ENCODE results near the gene ANKRD13C. TPM values are rescaled to one million over a fixed set of nuclear protein-coding genes. Genes with fewer than 3 reads are reported as not detected.

ANKRD13C gene
- polyA plus RNA-seq, 4 donors, result 6.9 to 18.2 (median 9.1) TPM

DNA sequence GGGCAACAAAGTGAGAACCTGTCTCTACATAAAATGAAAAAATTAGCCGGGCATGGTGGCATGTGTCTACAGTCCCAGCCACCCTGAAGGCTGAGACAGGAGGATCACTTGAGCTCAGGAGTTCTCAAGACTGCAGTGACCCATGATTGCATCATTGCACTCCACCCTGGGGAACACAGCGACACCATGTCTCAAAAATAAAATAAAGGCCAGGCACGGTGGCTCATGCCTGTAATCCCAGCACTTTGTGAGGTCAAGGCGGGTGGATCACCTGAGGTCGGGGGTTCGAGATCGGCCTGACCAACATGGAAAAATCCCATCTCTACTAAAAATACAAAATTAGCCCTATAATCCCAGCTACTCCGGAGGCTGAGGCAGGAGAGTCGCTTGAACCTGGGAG is 20.1 kb downstream of the ANKRD13C start:
- H3K27ac ChIP-seq (ENCODE audit: low read depth in 1 of 3, low read length in 2 of 3), result no peak overlapping the region
- H3K36me3 ChIP-seq (ENCODE audit: control insufficient read depth in 3 of 3, insufficient read depth in 2 of 3, low read depth in 1 of 3, low read length in 3 of 3), result peaks cover 3 to 29% (median 5%) of the 10 kb centered on the region in 3 donors
- FAIRE-seq, result no peak
- WGBS, 3 donors, result 96 to 99% (median 97%) methylated on average over 9 of the region's 9 CpGs
- no peak overlapping the region for H3K4me3 ChIP-seq (ENCODE audit: low read depth in 1 of 3, low read length in 3 of 3)
- H3K4me1 ChIP-seq (ENCODE audit: control insufficient read depth in 3 of 3, insufficient read depth in 2 of 3, low read depth in 1 of 3, low read length in 2 of 3), result no peaks in the 10 kb centered on the region
- no peak for DNase-seq
- peaks cover 0 to 3% of the 10 kb centered on the region in 2 donors for H3K9me3 ChIP-seq (ENCODE audit: control insufficient read depth in 2 of 2, insufficient read depth in 1 of 2, low read depth in 1 of 2, low read length in 1 of 2)
- H3K27me3 ChIP-seq (ENCODE audit: control insufficient read depth in 3 of 3, insufficient read depth in 3 of 3, low read length in 3 of 3), result no peaks in the 10 kb centered on the region

- WGBS, 3 donors, result 95 to 100% (median 98%) methylated on average over 2 of the region's 2 CpGs
- Histone ChIP-seq H3K27me3 (ENCODE audit: control insufficient read depth in 3 of 3, insufficient read depth in 3 of 3, low read length in 3 of 3) (no peaks in the 10 kb centered on the region), H3K4me3 (ENCODE audit: low read depth in 1 of 3, low read length in 3 of 3) (no peak overlapping the region), H3K27ac (ENCODE audit: low read depth in 1 of 3, low read length in 2 of 3) (no peak overlapping the region), H3K36me3 (ENCODE audit: control insufficient read depth in 3 of 3, insufficient read depth in 2 of 3, low read depth in 1 of 3, low read length in 3 of 3) (peaks cover 3 to 24% (median 5%) of the 10 kb centered on the region in 3 donors), H3K9me3 (ENCODE audit: control insufficient read depth in 2 of 2, insufficient read depth in 1 of 2, low read depth in 1 of 2, low read length in 1 of 2) (no peaks in the 10 kb centered on the region), H3K4me1 (ENCODE audit: control insufficient read depth in 3 of 3, insufficient read depth in 2 of 3, low read depth in 1 of 3, low read length in 2 of 3) (no peaks in the 10 kb centered on the region)
- no peak for FAIRE-seq
- no peak for DNase-seq
Measured at GRCh38 chr1:70333245-70333644, 21.3 kb downstream of the ANKRD13C start.

DNA sequence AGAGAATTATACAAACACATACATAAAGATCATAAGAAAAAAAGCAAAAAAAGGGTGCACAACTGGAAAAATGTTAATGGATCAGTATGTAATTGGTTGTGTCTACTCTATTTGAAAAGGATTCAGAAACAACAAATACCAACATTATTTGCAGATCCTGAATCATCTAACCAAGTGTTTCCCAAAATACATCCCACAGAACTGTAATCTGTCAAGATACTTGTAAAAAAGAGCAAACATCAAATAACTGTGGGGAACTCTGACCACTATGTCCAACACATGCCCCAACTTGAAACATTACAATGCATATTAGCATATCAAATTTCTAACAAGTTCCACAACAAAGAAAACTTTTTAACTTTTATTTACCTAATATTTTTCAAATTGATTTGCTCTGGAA is 22.6 kb downstream of the ANKRD13C start:
- DNase-seq (no peak), FAIRE-seq (no peak)
- no peak overlapping the region for H3K27ac ChIP-seq (ENCODE audit: low read depth in 1 of 3, low read length in 2 of 3)
- H3K9me3 ChIP-seq (ENCODE audit: control insufficient read depth in 2 of 2, insufficient read depth in 1 of 2, low read depth in 1 of 2, low read length in 1 of 2), result no peaks in the 10 kb centered on the region
- no peaks in the 10 kb centered on the region for H3K27me3 ChIP-seq (ENCODE audit: control insufficient read depth in 3 of 3, insufficient read depth in 3 of 3, low read length in 3 of 3)
- H3K4me3 ChIP-seq (ENCODE audit: low read depth in 1 of 3, low read length in 3 of 3), result no peak overlapping the region
- peaks cover 3 to 21% (median 5%) of the 10 kb centered on the region in 3 donors for H3K36me3 ChIP-seq (ENCODE audit: control insufficient read depth in 3 of 3, insufficient read depth in 2 of 3, low read depth in 1 of 3, low read length in 3 of 3)
- H3K4me1 ChIP-seq (ENCODE audit: control insufficient read depth in 3 of 3, insufficient read depth in 2 of 3, low read depth in 1 of 3, low read length in 2 of 3), result no peaks in the 10 kb centered on the region

- Histone ChIP-seq H3K27me3 (ENCODE audit: control insufficient read depth in 3 of 3, insufficient read depth in 3 of 3, low read length in 3 of 3) (no peaks in the 10 kb centered on the region), H3K4me1 (ENCODE audit: control insufficient read depth in 3 of 3, insufficient read depth in 2 of 3, low read depth in 1 of 3, low read length in 2 of 3) (no peaks in the 10 kb centered on the region), H3K36me3 (ENCODE audit: control insufficient read depth in 3 of 3, insufficient read depth in 2 of 3, low read depth in 1 of 3, low read length in 3 of 3) (peaks cover 0 to 22% (median 0%) of the 10 kb centered on the region in 3 donors), H3K4me3 (ENCODE audit: low read depth in 1 of 3, low read length in 3 of 3) (no peak overlapping the region), H3K9me3 (ENCODE audit: control insufficient read depth in 2 of 2, insufficient read depth in 1 of 2, low read depth in 1 of 2, low read length in 1 of 2) (no peaks in the 10 kb centered on the region), H3K27ac (ENCODE audit: low read depth in 1 of 3, low read length in 2 of 3) (no peak overlapping the region)
- WGBS, 3 donors, result 92 to 98% (median 95%) methylated on average over 7 of the region's 7 CpGs
- no peak for FAIRE-seq
- no peak for DNase-seq
Measured at GRCh38 chr1:70327306-70328076, 27.0 kb downstream of the ANKRD13C start.

DNA sequence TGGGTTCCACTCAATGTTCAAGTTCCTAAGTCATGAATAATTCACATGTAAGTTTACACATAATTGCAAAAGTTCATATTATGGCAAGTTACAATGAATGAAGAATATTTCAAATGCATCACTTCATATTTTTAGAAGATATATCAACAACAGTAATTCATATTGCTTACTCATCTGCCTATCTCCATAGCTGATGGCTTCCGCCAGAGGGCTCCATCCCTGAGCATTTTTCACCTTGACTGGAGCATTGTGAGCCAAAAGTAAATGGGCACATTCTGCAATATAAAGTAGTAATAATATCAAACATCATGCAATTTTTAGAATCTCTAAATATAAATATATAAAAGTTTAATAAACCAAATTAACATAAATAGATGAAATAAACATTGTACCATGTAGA is 29.8 kb downstream of the ANKRD13C start:
- FAIRE-seq, result no peak
- Histone ChIP-seq H3K27ac (ENCODE audit: low read depth in 1 of 3, low read length in 2 of 3) (no peak overlapping the region), H3K9me3 (ENCODE audit: control insufficient read depth in 2 of 2, insufficient read depth in 1 of 2, low read depth in 1 of 2, low read length in 1 of 2) (no peaks in the 10 kb centered on the region), H3K27me3 (ENCODE audit: control insufficient read depth in 3 of 3, insufficient read depth in 3 of 3, low read length in 3 of 3) (no peaks in the 10 kb centered on the region), H3K36me3 (ENCODE audit: control insufficient read depth in 3 of 3, insufficient read depth in 2 of 3, low read depth in 1 of 3, low read length in 3 of 3) (peaks cover 0 to 27% (median 0%) of the 10 kb centered on the region in 3 donors), H3K4me3 (ENCODE audit: low read depth in 1 of 3, low read length in 3 of 3) (no peak overlapping the region), H3K4me1 (ENCODE audit: control insufficient read depth in 3 of 3, insufficient read depth in 2 of 3, low read depth in 1 of 3, low read length in 2 of 3) (no peaks in the 10 kb centered on the region)
- WGBS, 3 donors, result 95 to 98% (median 96%) methylated on average over 1 of the region's 1 CpG
- DNase-seq, result no peak

DNA sequence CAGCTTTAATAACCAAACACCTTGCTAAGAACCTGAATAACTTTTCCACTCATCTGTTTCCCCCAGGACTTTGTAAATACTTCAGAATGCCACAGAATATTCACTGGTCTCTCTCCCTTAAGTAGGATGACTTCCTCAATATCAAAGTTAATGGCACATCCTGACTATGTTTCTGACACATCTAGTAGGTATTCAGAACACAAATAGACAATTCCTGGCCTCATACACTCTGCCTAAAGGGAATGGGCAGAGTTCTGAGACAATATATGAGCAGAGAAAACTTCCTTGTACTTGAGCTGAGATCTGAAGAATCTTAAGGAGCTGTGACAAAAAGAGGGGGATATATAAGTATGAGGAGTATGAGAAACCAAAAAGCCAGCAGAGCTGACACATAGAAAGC is 34.8 kb downstream of the ANKRD13C start:
- Histone ChIP-seq H3K4me1 (ENCODE audit: control insufficient read depth in 3 of 3, insufficient read depth in 2 of 3, low read depth in 1 of 3, low read length in 2 of 3) (no peaks in the 10 kb centered on the region), H3K27ac (ENCODE audit: low read depth in 1 of 3, low read length in 2 of 3) (no peak overlapping the region), H3K27me3 (ENCODE audit: control insufficient read depth in 3 of 3, insufficient read depth in 3 of 3, low read length in 3 of 3) (no peaks in the 10 kb centered on the region), H3K9me3 (ENCODE audit: control insufficient read depth in 2 of 2, insufficient read depth in 1 of 2, low read depth in 1 of 2, low read length in 1 of 2) (no peaks in the 10 kb centered on the region), H3K4me3 (ENCODE audit: low read depth in 1 of 3, low read length in 3 of 3) (no peak overlapping the region), H3K36me3 (ENCODE audit: control insufficient read depth in 3 of 3, insufficient read depth in 2 of 3, low read depth in 1 of 3, low read length in 3 of 3) (peaks cover 0 to 26% (median 0%) of the 10 kb centered on the region in 3 donors)
- FAIRE-seq (no peak), DNase-seq (no peak)

DNA sequence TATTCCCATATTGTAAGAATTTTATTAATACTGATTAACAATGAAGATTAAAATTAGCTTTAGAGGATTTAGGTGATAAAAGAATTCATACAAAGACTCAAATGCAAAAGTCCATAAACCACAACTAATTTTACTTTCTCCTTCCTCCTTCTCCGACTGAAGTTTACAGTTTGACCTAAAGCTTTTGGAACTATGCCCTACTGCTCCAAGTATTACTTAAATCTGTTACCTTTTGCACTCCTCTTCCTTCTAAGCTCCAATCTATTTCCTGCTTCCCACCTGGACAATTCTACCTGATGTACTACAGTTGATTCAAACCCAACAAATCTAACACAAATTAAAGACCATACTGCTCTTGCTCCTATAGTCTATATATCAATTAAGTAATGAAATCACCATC is 36.3 kb downstream of the ANKRD13C start:
- H3K4me3 ChIP-seq (ENCODE audit: low read depth in 1 of 3, low read length in 3 of 3), result no peak overlapping the region
- WGBS, 3 donors, result 4 to 38% (median 36%) methylated on average over 1 of the region's 1 CpG
- H3K9me3 ChIP-seq (ENCODE audit: control insufficient read depth in 2 of 2, insufficient read depth in 1 of 2, low read depth in 1 of 2, low read length in 1 of 2), result no peaks in the 10 kb centered on the region
- DNase-seq (peak; percentile 10 to 58), FAIRE-seq (no peak)
- H3K4me1 ChIP-seq (ENCODE audit: control insufficient read depth in 3 of 3, insufficient read depth in 2 of 3, low read depth in 1 of 3, low read length in 2 of 3), result no peaks in the 10 kb centered on the region
- no peaks in the 10 kb centered on the region for H3K27me3 ChIP-seq (ENCODE audit: control insufficient read depth in 3 of 3, insufficient read depth in 3 of 3, low read length in 3 of 3)
- no peak overlapping the region for H3K27ac ChIP-seq (ENCODE audit: low read depth in 1 of 3, low read length in 2 of 3)
- peaks cover 0 to 25% (median 0%) of the 10 kb centered on the region in 3 donors for H3K36me3 ChIP-seq (ENCODE audit: control insufficient read depth in 3 of 3, insufficient read depth in 2 of 3, low read depth in 1 of 3, low read length in 3 of 3)

DNA sequence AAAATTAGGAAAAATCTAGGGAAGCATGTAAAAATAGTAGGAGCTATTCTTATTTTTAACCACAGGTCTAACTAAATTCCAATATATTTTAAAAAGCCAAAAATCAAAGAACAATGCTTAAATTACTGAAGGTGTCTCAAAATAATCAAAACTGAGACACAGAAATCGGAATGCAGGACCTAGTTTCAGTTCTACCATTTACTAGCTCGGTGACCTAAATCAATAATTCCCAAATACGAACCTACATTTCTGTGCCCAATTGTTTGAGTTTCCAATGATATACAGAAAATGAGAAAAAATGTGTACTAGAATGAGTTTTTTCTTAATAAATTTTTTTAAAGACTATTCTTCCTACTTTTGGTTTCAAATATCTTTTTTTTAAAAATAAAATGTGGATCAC is 37.4 kb downstream of the ANKRD13C start:
- WGBS, 3 donors, result 89 to 94% (median 93%) methylated on average over 3 of the region's 3 CpGs
- FAIRE-seq (no peak), DNase-seq (no peak)
- Histone ChIP-seq H3K4me1 (ENCODE audit: control insufficient read depth in 3 of 3, insufficient read depth in 2 of 3, low read depth in 1 of 3, low read length in 2 of 3) (no peaks in the 10 kb centered on the region), H3K36me3 (ENCODE audit: control insufficient read depth in 3 of 3, insufficient read depth in 2 of 3, low read depth in 1 of 3, low read length in 3 of 3) (peaks cover 0 to 22% (median 0%) of the 10 kb centered on the region in 3 donors), H3K27ac (ENCODE audit: low read depth in 1 of 3, low read length in 2 of 3) (no peak overlapping the region), H3K4me3 (ENCODE audit: low read depth in 1 of 3, low read length in 3 of 3) (no peak overlapping the region), H3K9me3 (ENCODE audit: control insufficient read depth in 2 of 2, insufficient read depth in 1 of 2, low read depth in 1 of 2, low read length in 1 of 2) (no peaks in the 10 kb centered on the region), H3K27me3 (ENCODE audit: control insufficient read depth in 3 of 3, insufficient read depth in 3 of 3, low read length in 3 of 3) (no peaks in the 10 kb centered on the region)

DNA sequence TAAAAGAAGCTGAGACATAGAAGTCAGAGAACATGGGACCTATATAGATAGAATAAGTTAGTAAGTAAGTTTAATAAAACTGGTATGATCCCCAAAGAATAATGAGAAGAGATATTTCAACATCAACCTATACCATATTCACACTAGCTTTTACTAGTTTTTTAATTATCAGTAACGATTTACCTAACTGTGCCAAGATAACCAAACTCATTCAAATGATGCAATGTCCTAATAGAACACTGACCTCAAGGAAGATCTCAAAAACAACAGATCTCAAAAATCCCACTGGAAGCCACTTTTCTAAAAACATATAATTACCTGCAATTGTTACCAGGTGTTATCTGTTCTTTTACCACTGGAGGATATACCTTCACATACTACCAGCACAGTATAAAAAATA is 38.7 kb downstream of the ANKRD13C start:
- Histone ChIP-seq H3K4me3 (ENCODE audit: low read depth in 1 of 3, low read length in 3 of 3) (no peak overlapping the region), H3K27ac (ENCODE audit: low read depth in 1 of 3, low read length in 2 of 3) (no peak overlapping the region), H3K36me3 (ENCODE audit: control insufficient read depth in 3 of 3, insufficient read depth in 2 of 3, low read depth in 1 of 3, low read length in 3 of 3) (peaks cover 0 to 17% (median 0%) of the 10 kb centered on the region in 3 donors), H3K9me3 (ENCODE audit: control insufficient read depth in 2 of 2, insufficient read depth in 1 of 2, low read depth in 1 of 2, low read length in 1 of 2) (no peaks in the 10 kb centered on the region), H3K4me1 (ENCODE audit: control insufficient read depth in 3 of 3, insufficient read depth in 2 of 3, low read depth in 1 of 3, low read length in 2 of 3) (no peaks in the 10 kb centered on the region), H3K27me3 (ENCODE audit: control insufficient read depth in 3 of 3, insufficient read depth in 3 of 3, low read length in 3 of 3) (no peaks in the 10 kb centered on the region)
- 57 to 88% (median 79%) methylated on average over 1 of the region's 1 CpG for WGBS, 3 donors
- no peak for DNase-seq
- no peak for FAIRE-seq

Data from small intestine (tissue), 7 donors.